IMR-90 (cell line): Measurements from ENCODE around the gene ERCC8. TPM values are rescaled to one million over a fixed set of nuclear protein-coding genes. Genes with fewer than 3 reads are reported as not detected.
A peak's percentile ranks its signal among the peaks of the same experiment; 100 is the strongest.

ENCODE experiments used
- ATAC-seq: fragments of 200-7000 bp; cut with Tn5 transposase; 2 replicates; pipeline ENCODE4 v1.9.1; 2020; ENCODE audit warnings: low read depth, mild to moderate bottlenecking, moderate library complexity
- BruUV-seq: library from RNA; stranded (reverse); fragments of 400-500 nt; replicated peaks from 2 replicates; lab custom pipeline; 2021; lab: Mats Ljungman, UMichigan
- CTCF ChIA-PET: fragments of 300-600 bp; formaldehyde crosslinking; extraction: SDS; loops from one replicate; lab custom pipeline; 2021; ENCODE audit warnings: antibody characterized with exemption; lab: Yijun Ruan, JAX
- POLR2A ChIA-PET: fragments of 300-600 bp; sonication (Branson Sonifier 250); formaldehyde crosslinking; loops from one replicate; lab custom pipeline; 2022; ENCODE audit warnings: antibody characterized with exemption; ENCODE audit not compliant: unreplicated experiment; lab: Charles Lee
- DNase-seq: peaks from one replicate; pipeline ENCODE4 v3.0.0; 2013
- H2AFZ ChIP-seq: replicated peaks from 2 replicates; pipeline ENCODE3; 2013; ENCODE audit warnings: low read length, mild to moderate bottlenecking; ENCODE audit not compliant: poor library complexity
- H2AK5ac ChIP-seq: 2 replicates; pipeline ENCODE4 v1.6.1; 2013; ENCODE audit warnings: low read depth, low read length, inconsistent platforms
- H2AK9ac ChIP-seq: replicated peaks from 2 replicates; pipeline ENCODE3; 2013; ENCODE audit warnings: mild to moderate bottlenecking, low read depth, low read length, moderate library complexity; ENCODE audit not compliant: poor library complexity
- H2BK120ac ChIP-seq: 2 replicates; pipeline ENCODE4 v1.6.1; 2013; ENCODE audit warnings: low read depth, low read length, inconsistent platforms
- H2BK15ac ChIP-seq: 3 replicates; pipeline ENCODE4 v1.6.1; 2013; ENCODE audit warnings: low read depth, low read length, inconsistent platforms
- H2BK20ac ChIP-seq: 2 replicates; pipeline ENCODE4 v1.6.1; 2013; ENCODE audit warnings: low read depth, mild to moderate bottlenecking, inconsistent platforms, low read length, moderate library complexity
- H2BK5ac ChIP-seq: 2 replicates; pipeline ENCODE4 v1.6.1; 2013; ENCODE audit warnings: mild to moderate bottlenecking, low read depth, low read length, inconsistent platforms; ENCODE audit not compliant: poor library complexity, severe bottlenecking
- H3K14ac ChIP-seq: replicated peaks from 2 replicates; pipeline ENCODE4 v1.6.1; 2013; ENCODE audit warnings: low read depth, low read length, inconsistent platforms
- H3K18ac ChIP-seq: 2 replicates; pipeline ENCODE4 v1.6.1; 2013; ENCODE audit warnings: low read depth, low read length, control low read depth
- H3K23ac ChIP-seq: 2 replicates; pipeline ENCODE4 v1.6.1; 2013; ENCODE audit warnings: low read depth, low read length, inconsistent platforms
- H3K27ac ChIP-seq: 2 replicates; pipeline ENCODE4 v1.5.1; 2013; ENCODE audit warnings: mild to moderate bottlenecking, control low read depth, low read length; ENCODE audit not compliant: insufficient read depth
- H3K27me3 ChIP-seq: 2 replicates; pipeline ENCODE4 v1.6.1; 2013; ENCODE audit warnings: low read length; ENCODE audit not compliant: control insufficient read depth, insufficient read depth
- H3K36me3 ChIP-seq: 2 replicates; pipeline ENCODE4 v1.6.1; 2013; ENCODE audit warnings: low read length, mixed read lengths; ENCODE audit not compliant: control insufficient read depth, insufficient read depth
- H3K4ac ChIP-seq: 2 replicates; pipeline ENCODE4 v1.6.1; 2013; ENCODE audit warnings: low read depth, low read length, inconsistent platforms
- H3K4me1 ChIP-seq: 2 replicates; pipeline ENCODE4 v1.6.1; 2013; ENCODE audit warnings: low read length, mixed read lengths; ENCODE audit not compliant: control insufficient read depth, insufficient read depth
- H3K4me2 ChIP-seq: 2 replicates; pipeline ENCODE4 v1.6.1; 2013; ENCODE audit warnings: low read depth, mild to moderate bottlenecking, control low read depth, low read length, moderate library complexity
- H3K4me3 ChIP-seq: 2 replicates; pipeline ENCODE4 v1.5.1; 2013; ENCODE audit warnings: low read depth, mild to moderate bottlenecking, control low read depth, low read length, moderate library complexity; ENCODE audit not compliant: insufficient read depth
- H3K56ac ChIP-seq: 2 replicates; pipeline ENCODE4 v1.6.1; 2013; ENCODE audit warnings: low read length, inconsistent platforms; ENCODE audit not compliant: insufficient read depth; ENCODE audit errors: extremely low read depth
- H3K79me1 ChIP-seq, 2 experiments: 2 replicates each; pipeline ENCODE4 v1.6.1; 2013; ENCODE audit warnings: low read length in 2 of 2, inconsistent platforms in 1 of 2, low read depth in 1 of 2
- H3K9ac ChIP-seq: 2 replicates; pipeline ENCODE4 v1.6.1; 2013; ENCODE audit warnings: low read depth, low read length, control low read depth
- H3K9me1 ChIP-seq: 2 replicates; pipeline ENCODE4 v1.6.1; 2013; ENCODE audit warnings: low read length, inconsistent platforms; ENCODE audit not compliant: insufficient read depth
- H3K9me3 ChIP-seq: 2 replicates; pipeline ENCODE4 v1.6.1; 2013; ENCODE audit warnings: low read length; ENCODE audit not compliant: control insufficient read depth, insufficient read depth
- H4K20me1 ChIP-seq: 2 replicates; pipeline ENCODE4 v1.6.1; 2013; ENCODE audit warnings: low read length, inconsistent platforms; ENCODE audit not compliant: insufficient read depth
- H4K5ac ChIP-seq: 2 replicates; pipeline ENCODE4 v1.6.1; 2013; ENCODE audit warnings: mild to moderate bottlenecking, low read depth, low read length, control low read depth
- H4K8ac ChIP-seq, 2 experiments: 2 replicates each; pipeline ENCODE4 v1.6.1; 2013; ENCODE audit warnings: low read depth in 2 of 2, low read length in 2 of 2, control low read depth in 1 of 2, inconsistent platforms in 1 of 2
- H4K91ac ChIP-seq: 2 replicates; pipeline ENCODE4 v1.6.1; 2013; ENCODE audit warnings: low read depth, low read length, inconsistent platforms; ENCODE audit not compliant: insufficient read depth
- BHLHE40 ChIP-seq: fragments of 150-350 bp; IDR thresholded peaks from 2 replicates; pipeline ENCODE4 v1.6.1; 2016; ENCODE audit warnings: mild to moderate bottlenecking, low read depth, low read length
- CTCF ChIP-seq: conservative IDR thresholded peaks from 2 replicates; pipeline ENCODE4 v1.5.1; 2012; ENCODE audit warnings: mild to moderate bottlenecking, low read depth, low read length, improper control_type of control experiment
- RAD21 ChIP-seq: IDR thresholded peaks from 2 replicates; pipeline ENCODE4 v1.6.1; 2012; ENCODE audit warnings: low read length, improper control_type of control experiment
- RCOR1 ChIP-seq: IDR thresholded peaks from 2 replicates; pipeline ENCODE4 v1.6.1; 2012; ENCODE audit warnings: mild to moderate bottlenecking, low read length, improper control_type of control experiment; ENCODE audit not compliant: insufficient replicate concordance
- WGBS, 2 experiments: methylation state at CpG; one replicate each; pipeline versions ENCODE4 v1.1.5 to v1.1.7; 2013; ENCODE audit warnings: missing lambda C conversion rate in 2 of 2; ENCODE audit not compliant: insufficient read length in 1 of 2; ENCODE audit errors: extremely low coverage in 2 of 2; 5-methylcytosine and 5-hydroxymethylcytosine counted together
- dilution Hi-C: fragments of 300-500 bp; cut with HindIII; formaldehyde crosslinking; loops from one replicate; pipeline ENCODE4 v1.14.3; 2018; ENCODE audit warnings: low sequenced_read_pairs; ENCODE audit not compliant: unreplicated experiment
- in situ Hi-C: fragments of 300-500 bp; cut with MboI; formaldehyde crosslinking; loops from 3 replicates; pipeline ENCODE4 v1.14.3; 2019; ENCODE audit warnings: low sequenced_read_pairs, inconsistent platforms, mixed read lengths
- intact Hi-C: fragments of 100-400 bp; cut with micrococcal nuclease; formaldehyde crosslinking; loops from 2 replicates; pipeline ENCODE4 v1.10.0; 2022
- polyA plus RNA-seq, 3 experiments: library from polyadenylated mRNA; depleted of rRNA; stranded (reverse); fragments of >200 nt; gene quantifications; 2 replicates each; pipeline ENCODE4 v1.2.3, GENCODE V29; 2012; ENCODE audit warnings: low replicate concordance in 1 of 3
- total RNA-seq: library from RNA; depleted of rRNA; stranded (reverse); fragments of >200 nt; gene quantifications from 2 replicates; pipeline ENCODE4 v1.2.3, GENCODE V29; 2012
- TF ChIP-seq, protein P1 (sequence below): fragments of 150-350 bp; IDR thresholded peaks from 2 replicates; pipeline ENCODE4 v1.6.1; 2017; ENCODE audit warnings: mild to moderate bottlenecking, antibody characterized with exemption, low read length, low read depth

The ERCC8 gene
- total and polyA plus RNA-seq, 2 of the 4 experiments (the other 2 are of a cell fraction): 12.6 to 29.2 TPM

GRCh38 chr5:60929024-60929423 is 15.8 kb downstream of the ERCC8 start:
- Histone ChIP-seq H3K4me2 (no peak overlapping the region), H3K36me3 (peaks cover 2% of the 10 kb centered on the region; the same call in 1 of the 2 replicates), H3K14ac (no peak overlapping the region), H3K9ac (no peak overlapping the region), H2AK5ac (no peak overlapping the region), H3K56ac (no peak overlapping the region), H2BK20ac (no peak overlapping the region), H2BK120ac (no peak overlapping the region), H3K4me3 (no peak overlapping the region), H4K20me1 (no peaks in the 10 kb centered on the region), H4K91ac (no peak overlapping the region), H2AFZ (no peak overlapping the region), H3K4me1 (no peaks in the 10 kb centered on the region), H3K27ac (no peak overlapping the region), H3K79me1 (no peaks in the 10 kb centered on the region; a peak in 2 of 4 replicates), H3K4ac (no peak overlapping the region), H2AK9ac (no peak overlapping the region), H4K8ac (no peak overlapping the region), H2BK15ac (no peak overlapping the region), H2BK5ac (no peak overlapping the region), H3K23ac (no peak overlapping the region), H3K27me3 (no peaks in the 10 kb centered on the region), H3K9me3 (no peaks in the 10 kb centered on the region), H3K9me1 (no peaks in the 10 kb centered on the region), H3K18ac (no peak overlapping the region), H4K5ac (no peak overlapping the region)
- DNase-seq: peak; percentile 15
- TF ChIP-seq RCOR1 (no peak), RAD21 (peak; percentile 40), BHLHE40 (no peak), CTCF (peak; percentile 41)
- TF ChIP-seq, protein P1, sequence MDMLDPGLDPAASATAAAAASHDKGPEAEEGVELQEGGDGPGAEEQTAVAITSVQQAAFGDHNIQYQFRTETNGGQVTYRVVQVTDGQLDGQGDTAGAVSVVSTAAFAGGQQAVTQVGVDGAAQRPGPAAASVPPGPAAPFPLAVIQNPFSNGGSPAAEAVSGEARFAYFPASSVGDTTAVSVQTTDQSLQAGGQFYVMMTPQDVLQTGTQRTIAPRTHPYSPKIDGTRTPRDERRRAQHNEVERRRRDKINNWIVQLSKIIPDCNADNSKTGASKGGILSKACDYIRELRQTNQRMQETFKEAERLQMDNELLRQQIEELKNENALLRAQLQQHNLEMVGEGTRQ: no peak
- dilution Hi-C loops (no loop called here), in situ Hi-C loops (no loop called here), intact Hi-C loops (loop anchor here (1.0 kb wide), 1 partner anchor 251 kb away; no protein-coding TSS in a partner anchor)
- CTCF ChIA-PET: interaction anchor here (0.8 to 1.9 kb wide), 2 partner anchors 9 to 25 kb away, joined by 3 to 6 read pairs; no protein-coding TSS in a partner anchor
- POLR2A ChIA-PET: no interaction called here
- ATAC-seq: no peak
- WGBS, 2 experiments: no CpG with 5 or more reads among the region's 6 CpGs
- no TSS peak for BruUV-seq
